Activated CD4-positive, alpha-beta memory T cell treated with anti-CD3 and anti-CD28 coated beads, Interleukin-2, amount 10 ng/mL, durations not matched to agents 7 days and 5 days (primary cell): ENCODE results near the gene TMEM164. TPM values are rescaled to one million over a fixed set of nuclear protein-coding genes. Genes with fewer than 3 reads are reported as not detected.

ENCODE experiments used
- CTCF ChIA-PET: fragments of 350-600 bp; sonication (Branson Sonifier 250); formaldehyde crosslinking; loops from one replicate; lab custom pipeline; 2021; ENCODE audit warnings: antibody characterized with exemption, inconsistent platforms; lab: Charles Lee
- POLR2A ChIA-PET: fragments of 350-600 bp; sonication (Branson Sonifier 250); formaldehyde crosslinking; loops from one replicate; lab custom pipeline; 2021; ENCODE audit warnings: antibody characterized with exemption; lab: Charles Lee
- DNase-seq: peaks from one replicate; pipeline ENCODE4 v3.0.0-alpha.2; 2020
- H3K27ac Mint-ChIP-seq: one replicate; pipeline ENCODE4 v1.8.0; 2021; ENCODE audit warnings: mild to moderate bottlenecking, mixed read lengths
- H3K27me3 Mint-ChIP-seq: one replicate; pipeline ENCODE4 v1.8.0; 2021; ENCODE audit warnings: mixed read lengths
- H3K36me3 Mint-ChIP-seq: one replicate; pipeline ENCODE4 v1.8.0; 2021; ENCODE audit warnings: low read depth, mixed read lengths
- H3K4me1 Mint-ChIP-seq: one replicate; pipeline ENCODE4 v1.8.0; 2021; ENCODE audit warnings: mixed read lengths
- H3K4me3 Mint-ChIP-seq: one replicate; pipeline ENCODE4 v1.8.0; 2021; ENCODE audit warnings: mild to moderate bottlenecking, mixed read lengths
- H3K9me3 Mint-ChIP-seq: one replicate; pipeline ENCODE4 v1.8.0; 2021; ENCODE audit warnings: mixed read lengths
- total RNA-seq, 2 experiments: library from RNA; stranded (reverse); gene quantifications; one replicate each; pipeline ENCODE4 v1.2.3, GENCODE V29; 2021

The TMEM164 gene
- total RNA-seq, 2 experiments from 2014 or later = 18.7 to 24.1 TPM

GRCh38 chrX:110006821-110007375 lies 4.0 kb downstream of the TMEM164 start:
- Mint-ChIP-seq H3K4me3 (no peak overlapping the region), H3K27ac (no peak overlapping the region), H3K36me3 (peaks cover 23% of the 10 kb centered on the region), H3K27me3 (no peaks in the 10 kb centered on the region), H3K9me3 (no peaks in the 10 kb centered on the region), H3K4me1 (peaks cover 31% of the 10 kb centered on the region)
- DNase-seq = no peak
- POLR2A ChIA-PET = no interaction called here
- CTCF ChIA-PET = interaction anchor here (0.9 kb wide), 1 partner anchor 138 kb away, joined by 3 read pairs; no protein-coding TSS in a partner anchor

- H3K4me1 Mint-ChIP-seq = peaks cover 29% of the 10 kb centered on the region
- no peaks in the 10 kb centered on the region for H3K9me3 Mint-ChIP-seq
- CTCF ChIA-PET = no interaction called here
These were observed 5.2 kb downstream of the TMEM164 start for GRCh38 chrX:110008011-110008635.

GRCh38 chrX:110012818-110013485 lies 10.0 kb downstream of the TMEM164 start:
- H3K27ac Mint-ChIP-seq = no peak overlapping the region

More at GRCh38 chrX:110008011-110008635, 5.2 kb downstream of the TMEM164 start:
- POLR2A ChIA-PET = no interaction called here
- H3K27ac Mint-ChIP-seq = no peak overlapping the region
- no peak for DNase-seq
- H3K36me3 Mint-ChIP-seq = peaks cover 25% of the 10 kb centered on the region
- H3K4me3 Mint-ChIP-seq = no peak overlapping the region
- H3K27me3 Mint-ChIP-seq = no peaks in the 10 kb centered on the region

GRCh38 chrX:110013968-110014367 lies 11.1 kb downstream of the TMEM164 start:
- CTCF ChIA-PET = interaction anchor here (1.3 kb wide), 1 partner anchor 397 kb away, joined by 3 read pairs; no protein-coding TSS in a partner anchor
- no peaks in the 10 kb centered on the region for H3K9me3 Mint-ChIP-seq

More at GRCh38 chrX:110012818-110013485, 10.0 kb downstream of the TMEM164 start:
- peaks cover 7% of the 10 kb centered on the region for H3K4me1 Mint-ChIP-seq
- ChIA-PET CTCF (no interaction called here), POLR2A (no interaction called here)
- no peaks in the 10 kb centered on the region for H3K27me3 Mint-ChIP-seq
- no peak for DNase-seq
- no peaks in the 10 kb centered on the region for H3K9me3 Mint-ChIP-seq
- peaks cover 25% of the 10 kb centered on the region for H3K36me3 Mint-ChIP-seq
- no peak overlapping the region for H3K4me3 Mint-ChIP-seq

GRCh38 chrX:110015032-110015431 lies 12.1 kb downstream of the TMEM164 start:
- no peak overlapping the region for H3K27ac Mint-ChIP-seq
- H3K9me3 Mint-ChIP-seq = no peaks in the 10 kb centered on the region
- H3K4me3 Mint-ChIP-seq = no peak overlapping the region
- H3K27me3 Mint-ChIP-seq = no peaks in the 10 kb centered on the region
- POLR2A ChIA-PET = interaction anchor here (0.7 kb wide), 1 partner anchor 12 kb away, joined by 3 read pairs; no protein-coding TSS in a partner anchor
- CTCF ChIA-PET = interaction anchor here (1.3 kb wide), 1 partner anchor 396 kb away, joined by 3 read pairs; no protein-coding TSS in a partner anchor
- H3K4me1 Mint-ChIP-seq = peaks cover 5% of the 10 kb centered on the region
- DNase-seq = no peak
- H3K36me3 Mint-ChIP-seq = peaks cover 20% of the 10 kb centered on the region

More at GRCh38 chrX:110013968-110014367, 11.1 kb downstream of the TMEM164 start:
- Mint-ChIP-seq H3K27me3 (no peaks in the 10 kb centered on the region), H3K36me3 (peaks cover 23% of the 10 kb centered on the region), H3K4me3 (no peak overlapping the region), H3K4me1 (peaks cover 5% of the 10 kb centered on the region), H3K27ac (no peak overlapping the region)
- POLR2A ChIA-PET = no interaction called here
- no peak for DNase-seq

- DNase-seq = no peak
- no peak overlapping the region for H3K4me3 Mint-ChIP-seq
- H3K9me3 Mint-ChIP-seq = no peaks in the 10 kb centered on the region
- CTCF ChIA-PET = no interaction called here
- H3K4me1 Mint-ChIP-seq = peaks cover 5% of the 10 kb centered on the region
- H3K27ac Mint-ChIP-seq = no peak overlapping the region
- peaks cover 14% of the 10 kb centered on the region for H3K36me3 Mint-ChIP-seq
- no peaks in the 10 kb centered on the region for H3K27me3 Mint-ChIP-seq
- POLR2A ChIA-PET = no interaction called here
These were observed 13.0 kb downstream of the TMEM164 start for GRCh38 chrX:110015915-110016314.

GRCh38 chrX:110020536-110020935 lies 17.6 kb downstream of the TMEM164 start:
- H3K9me3 Mint-ChIP-seq = no peaks in the 10 kb centered on the region
- no peaks in the 10 kb centered on the region for H3K27me3 Mint-ChIP-seq
- CTCF ChIA-PET = no interaction called here
- H3K36me3 Mint-ChIP-seq = peaks cover 3% of the 10 kb centered on the region
- H3K4me3 Mint-ChIP-seq = no peak overlapping the region
- no peak for DNase-seq
- POLR2A ChIA-PET = no interaction called here
- no peaks in the 10 kb centered on the region for H3K4me1 Mint-ChIP-seq
- H3K27ac Mint-ChIP-seq = no peak overlapping the region

- no peak overlapping the region for H3K27ac Mint-ChIP-seq
These were observed 18.5 kb downstream of the TMEM164 start for GRCh38 chrX:110021258-110022022.

GRCh38 chrX:110022599-110023448 lies 19.9 kb downstream of the TMEM164 start:
- Mint-ChIP-seq H3K4me3 (no peak overlapping the region), H3K9me3 (no peaks in the 10 kb centered on the region), H3K27me3 (no peaks in the 10 kb centered on the region), H3K27ac (no peak overlapping the region), H3K36me3 (peaks cover 10% of the 10 kb centered on the region), H3K4me1 (no peaks in the 10 kb centered on the region)
- ChIA-PET CTCF (no interaction called here), POLR2A (no interaction called here)
- no peak for DNase-seq

More at GRCh38 chrX:110021258-110022022, 18.5 kb downstream of the TMEM164 start:
- no peaks in the 10 kb centered on the region for H3K9me3 Mint-ChIP-seq
- ChIA-PET POLR2A (no interaction called here), CTCF (no interaction called here)
- DNase-seq = no peak
- H3K27me3 Mint-ChIP-seq = no peaks in the 10 kb centered on the region
- H3K36me3 Mint-ChIP-seq = peaks cover 10% of the 10 kb centered on the region
- H3K4me3 Mint-ChIP-seq = no peak overlapping the region
- H3K4me1 Mint-ChIP-seq = no peaks in the 10 kb centered on the region

- H3K27ac Mint-ChIP-seq = no peak overlapping the region
- CTCF ChIA-PET = interaction anchor here (0.8 kb wide), 1 partner anchor 121 kb away, joined by 3 read pairs; no protein-coding TSS in a partner anchor
These were observed 22.5 kb downstream of the TMEM164 start for GRCh38 chrX:110025395-110025794.

GRCh38 chrX:110026099-110026844 lies 23.4 kb downstream of the TMEM164 start:
- H3K27me3 Mint-ChIP-seq = no peaks in the 10 kb centered on the region
- ChIA-PET CTCF (interaction anchor here (0.8 kb wide), 1 partner anchor 120 kb away, joined by 3 read pairs; no protein-coding TSS in a partner anchor), POLR2A (interaction anchor here (0.5 to 1.0 kb wide), 2 partner anchors 18 to 24 kb away, joined by 4 read pairs; partner anchors contain the start of gene TMEM164)
- no peak for DNase-seq
- H3K36me3 Mint-ChIP-seq = peaks cover 9% of the 10 kb centered on the region
- H3K4me3 Mint-ChIP-seq = no peak overlapping the region
- H3K9me3 Mint-ChIP-seq = no peaks in the 10 kb centered on the region
- no peak overlapping the region for H3K27ac Mint-ChIP-seq
- no peaks in the 10 kb centered on the region for H3K4me1 Mint-ChIP-seq

More at GRCh38 chrX:110025395-110025794, 22.5 kb downstream of the TMEM164 start:
- H3K4me1 Mint-ChIP-seq = no peaks in the 10 kb centered on the region
- POLR2A ChIA-PET = no interaction called here
- no peaks in the 10 kb centered on the region for H3K9me3 Mint-ChIP-seq
- H3K27me3 Mint-ChIP-seq = no peaks in the 10 kb centered on the region
- H3K4me3 Mint-ChIP-seq = no peak overlapping the region
- no peak for DNase-seq
- peaks cover 7% of the 10 kb centered on the region for H3K36me3 Mint-ChIP-seq
